OCI-LY7 (cell line): ENCODE measurements around the gene TMEM39B. TPM values are rescaled to one million over a fixed set of nuclear protein-coding genes. Genes with fewer than 3 reads are reported as not detected.
"Not testable (repeated sequence)": the region's sequence is repeated elsewhere in the genome, so short reads cannot be mapped to it uniquely, and the experiment has no call there.

ENCODE experiments used
- BruUV-seq: library from RNA; stranded (reverse); fragments of 400-500 nt; replicated peaks from 2 replicates; lab custom pipeline; 2021; lab: Mats Ljungman, UMichigan
- CTCF ChIA-PET: fragments of 300-600 bp; sonication (Branson Sonifier 250); formaldehyde crosslinking; loops from one replicate; lab custom pipeline; 2022; ENCODE audit warnings: antibody characterized with exemption; ENCODE audit not compliant: unreplicated experiment; lab: Charles Lee
- POLR2A ChIA-PET: fragments of 300-600 bp; sonication (Branson Sonifier 250); formaldehyde crosslinking; loops from one replicate; lab custom pipeline; 2022; ENCODE audit warnings: antibody characterized with exemption; lab: Charles Lee
- DNase-seq: peaks from one replicate; pipeline ENCODE4 v3.0.0-alpha.2; 2015; ENCODE audit warnings: low spot score
- H2AFZ ChIP-seq: fragments of 200-600 bp; sonication (generic), shearing (Covaris generic); 2 replicates; pipeline ENCODE4 v1.6.1; 2014; ENCODE audit warnings: mild to moderate bottlenecking, antibody characterized with exemption, low read length, moderate library complexity
- H3K27ac ChIP-seq: fragments of 200-600 bp; sonication (generic); 2 replicates; pipeline ENCODE4 v1.5.1; 2014; ENCODE audit warnings: mixed run types, low read depth, mild to moderate bottlenecking, moderate library complexity, low read length, inconsistent platforms; ENCODE audit not compliant: poor library complexity, severe bottlenecking
- H3K36me3 ChIP-seq: fragments of 200-600 bp; sonication (generic); 2 replicates; pipeline ENCODE4 v1.6.1; 2014; ENCODE audit warnings: mild to moderate bottlenecking, antibody characterized with exemption, low read length, moderate library complexity, mixed read lengths; ENCODE audit not compliant: insufficient read depth
- H3K4me1 ChIP-seq: fragments of 200-600 bp; sonication (generic); 2 replicates; pipeline ENCODE4 v1.5.1; 2014; ENCODE audit warnings: mild to moderate bottlenecking, low read length; ENCODE audit not compliant: insufficient read depth, poor library complexity, severe bottlenecking
- H3K4me2 ChIP-seq: fragments of 200-600 bp; sonication (generic); 2 replicates; pipeline ENCODE4 v1.6.1; 2014; ENCODE audit warnings: mild to moderate bottlenecking, low read length
- H3K4me3 ChIP-seq: fragments of 200-600 bp; sonication (generic); 2 replicates; pipeline ENCODE4 v1.5.1; 2014; ENCODE audit warnings: mild to moderate bottlenecking, low read depth, low read length; ENCODE audit not compliant: poor library complexity, severe bottlenecking
- H3K79me2 ChIP-seq: fragments of 200-600 bp; sonication (generic); 2 replicates; pipeline ENCODE4 v1.6.1; 2016; ENCODE audit warnings: low read depth, mild to moderate bottlenecking, low read length, moderate library complexity, mixed read lengths; ENCODE audit not compliant: insufficient read depth
- H3K9me2 ChIP-seq: fragments of 200-600 bp; sonication (generic); 2 replicates; pipeline ENCODE4 v1.6.1; 2016; ENCODE audit warnings: mild to moderate bottlenecking, low read length, mixed read lengths; ENCODE audit not compliant: insufficient read depth
- H3K9me3 ChIP-seq: fragments of 200-600 bp; sonication (generic); 2 replicates; pipeline ENCODE4 v1.6.1; 2014; ENCODE audit warnings: mild to moderate bottlenecking, mixed run types, low read length, mixed read lengths
- H4K20me1 ChIP-seq: fragments of 200-600 bp; sonication (generic); 2 replicates; pipeline ENCODE4 v1.6.1; 2014; ENCODE audit warnings: mild to moderate bottlenecking, antibody characterized with exemption, low read length, moderate library complexity, mixed read lengths; ENCODE audit not compliant: insufficient read depth
- CTCF ChIP-seq: fragments of 200-600 bp; sonication (generic); conservative IDR thresholded peaks from 2 replicates; pipeline ENCODE4 v1.5.1; 2014; ENCODE audit warnings: mild to moderate bottlenecking, antibody characterized with exemption, low read length, moderate library complexity, mixed read lengths
- EZH2phosphoT487 ChIP-seq: fragments of 200-600 bp; sonication (generic); IDR thresholded peaks from 2 replicates; pipeline ENCODE4 v1.6.1; 2018; ENCODE audit warnings: low read depth, borderline replicate concordance, mild to moderate bottlenecking, mixed run types, antibody characterized with exemption, low read length, moderate library complexity, mixed read lengths
- intact Hi-C: fragments of 100-400 bp; cut with micrococcal nuclease; formaldehyde crosslinking; loops from one replicate; pipeline ENCODE4 v1.10.0; 2022; ENCODE audit not compliant: unreplicated experiment
- total RNA-seq, 2 experiments: library from RNA; depleted of rRNA in 1 of 2; stranded (reverse); fragments of >200 nt in 1 of 2; shearing (Covaris generic) in 1 of 2; gene quantifications; 2 replicates each; pipeline ENCODE4 v1.2.3, GENCODE V29; 2014 to 2022

The TMEM39B gene
- total RNA-seq, 2 experiments from 2014 or later: 11.3 to 35.9 TPM

- Histone ChIP-seq H3K4me2 (no peak overlapping the region), H3K4me1 (no peaks in the 10 kb centered on the region), H3K79me2 (no peaks in the 10 kb centered on the region), H3K9me2 (no peaks in the 10 kb centered on the region), H3K36me3 (peaks cover 70% of the 10 kb centered on the region), H3K27ac (no peak overlapping the region), H4K20me1 (no peaks in the 10 kb centered on the region), H3K4me3 (no peak overlapping the region), H3K9me3 (no peaks in the 10 kb centered on the region), H2AFZ (no peak overlapping the region)
- intact Hi-C loops: loop anchor here (10.0 kb wide), 1 partner anchor 246 kb away; the partner anchor contains the start of gene SPOCD1
- ChIA-PET CTCF (no interaction called here), POLR2A (interaction anchor here (1.6 to 1.9 kb wide), 2 partner anchors 11 to 116 kb away, joined by 4 to 5 read pairs; no protein-coding TSS in a partner anchor)
- BruUV-seq: no TSS peak
- TF ChIP-seq EZH2phosphoT487: no peak
- DNase-seq: no peak
Measured at GRCh38 chr1:32060914-32061313, 11.8 kb upstream of the TMEM39B start.

GRCh38 chr1:32062867-32063230 is 9.9 kb upstream of the TMEM39B start:
- Histone ChIP-seq H3K9me3 (no peaks in the 10 kb centered on the region), H3K79me2 (no peaks in the 10 kb centered on the region), H3K36me3 (peaks cover 53% of the 10 kb centered on the region), H3K4me2 (no peak overlapping the region), H3K4me1 (peaks cover 6% of the 10 kb centered on the region), H3K9me2 (no peaks in the 10 kb centered on the region), H2AFZ (no peak overlapping the region), H3K4me3 (no peak overlapping the region), H3K27ac (no peak overlapping the region), H4K20me1 (no peaks in the 10 kb centered on the region)
- CTCF ChIA-PET: interaction anchor here (1.1 kb wide), 1 partner anchor 24 kb away, joined by 4 read pairs; no protein-coding TSS in a partner anchor
- no peak for TF ChIP-seq EZH2phosphoT487
- intact Hi-C loops: loop anchor here (2.0 to 10.0 kb wide), 3 partner anchors 86 to 248 kb away; partner anchors contain the start of gene SPOCD1
- BruUV-seq: no TSS peak
- POLR2A ChIA-PET: interaction anchor here (0.6 to 2.3 kb wide), 5 partner anchors 11 to 902 kb away, joined by 3 to 8 read pairs (median 4); partner anchors contain the start of genes RNF19B and TMEM39B
- DNase-seq: no peak

- ChIA-PET POLR2A (interaction anchor here (1.1 to 2.3 kb wide), 3 partner anchors 10 to 86 kb away, joined by 3 to 7 read pairs (median 3); partner anchors contain the start of gene TMEM39B), CTCF (interaction anchor here (1.1 kb wide), 1 partner anchor 25 kb away, joined by 4 read pairs; no protein-coding TSS in a partner anchor)
- intact Hi-C loops: loop anchor here (2.0 to 10.0 kb wide), 3 partner anchors 86 to 248 kb away; partner anchors contain the start of gene SPOCD1
- peak; percentile 61 for DNase-seq
- Histone ChIP-seq H2AFZ (no peak overlapping the region), H4K20me1 (no peaks in the 10 kb centered on the region), H3K9me2 (no peaks in the 10 kb centered on the region), H3K4me2 (no peak overlapping the region), H3K36me3 (peaks cover 49% of the 10 kb centered on the region), H3K79me2 (no peaks in the 10 kb centered on the region), H3K4me1 (peaks cover 6% of the 10 kb centered on the region), H3K9me3 (no peaks in the 10 kb centered on the region), H3K27ac (no peak overlapping the region), H3K4me3 (no peak overlapping the region)
- peak; percentile 83 for TF ChIP-seq CTCF
- TF ChIP-seq EZH2phosphoT487: no peak
- no TSS peak for BruUV-seq
Measured at GRCh38 chr1:32063261-32063681, 9.5 kb upstream of the TMEM39B start.

GRCh38 chr1:32065613-32066488 is 6.9 kb upstream of the TMEM39B start:
- not testable (repeated sequence) for H3K4me2 ChIP-seq

More at GRCh38 chr1:32065613-32066488, 6.9 kb upstream of the TMEM39B start:
- DNase-seq, H2AFZ ChIP-seq, H3K79me2 ChIP-seq, H3K4me3 ChIP-seq, H3K4me1 ChIP-seq, H3K9me3 ChIP-seq, BruUV-seq, CTCF ChIA-PET, H3K27ac ChIP-seq, H3K9me2 ChIP-seq, H4K20me1 ChIP-seq: not testable (repeated sequence)
- H3K36me3 ChIP-seq: peaks cover 23% of the 10 kb centered on the region
- intact Hi-C loops: loop anchor here (10.0 kb wide), 1 partner anchor 251 kb away; the partner anchor contains the start of gene SPOCD1
- POLR2A ChIA-PET: interaction anchor here (0.6 to 1.1 kb wide), 4 partner anchors 10 to 250 kb away, joined by 3 to 5 read pairs (median 4); no protein-coding TSS in a partner anchor
